Endometrial microvascular endothelial cells (primary cell): Measurements from ENCODE around the gene INPP5J. TPM values are rescaled to one million over a fixed set of nuclear protein-coding genes. Genes with fewer than 3 reads are reported as not detected.

Experiments used
- in situ Hi-C: cut with HindIII; loops from 2 replicates; pipeline ENCODE4 v1.10.0; 2017; ENCODE audit warnings: low sequenced_read_pairs, low pct_unique_long_range_greater_than_20kb; ENCODE audit errors: inconsistent ontology term
- total RNA-seq: library from RNA; depleted of rRNA; stranded (reverse); fragments of >200 nt; gene quantifications from one replicate; pipeline ENCODE4 v1.2.3, GENCODE V29; 2015; ENCODE audit errors: inconsistent ontology term

INPP5J gene
- total RNA-seq, 1 donor from 2014 or later, result 1.3 TPM

GRCh38 chr22:31120230-31120629 lies 2.5 kb upstream of the INPP5J start:
- in situ Hi-C loops, result no loop called here

DNA sequence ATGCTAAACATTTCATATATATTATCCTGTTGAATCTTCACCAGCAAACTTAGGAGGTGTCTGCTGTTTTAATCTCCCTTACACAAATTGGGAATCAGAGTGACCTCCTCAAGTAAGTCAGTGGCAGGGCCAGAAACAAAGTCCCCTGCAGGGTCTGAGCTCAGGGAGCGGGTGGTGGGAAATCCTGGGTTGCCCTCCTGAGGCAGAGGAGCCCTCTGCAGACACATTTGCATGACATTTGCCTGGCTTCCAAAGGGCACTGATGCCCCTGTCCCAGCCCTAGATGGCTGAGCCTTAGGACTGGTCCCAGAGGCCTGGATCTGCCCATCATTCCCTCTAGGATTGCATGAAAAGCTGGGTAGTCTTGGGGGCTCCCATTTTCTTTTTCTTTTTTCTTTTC lies 2.1 kb upstream of the INPP5J start:
- in situ Hi-C loops, result no loop called here

- in situ Hi-C loops, result no loop called here
These were observed 1.4 kb upstream of the INPP5J start for GRCh38 chr22:31121403-31121802.

GRCh38 chr22:31122196-31122531 lies 602 bp upstream of the INPP5J start:
- in situ Hi-C loops, result no loop called here

DNA sequence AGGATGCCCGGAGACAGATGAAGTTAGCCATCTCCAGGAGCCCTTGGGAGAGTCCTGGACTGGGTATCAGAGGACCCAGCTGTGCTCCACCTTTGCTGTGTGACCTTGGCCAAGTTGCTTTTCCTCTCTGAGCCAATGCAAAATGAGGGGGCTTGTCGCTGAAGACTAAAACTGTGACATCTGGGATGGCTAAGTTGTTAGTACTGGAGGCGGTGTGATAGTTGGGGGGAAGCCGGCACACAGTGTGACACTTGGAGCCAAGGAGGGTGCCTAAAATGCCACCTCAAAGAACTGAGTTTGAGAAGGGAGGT lies 481 bp downstream of the INPP5J start:
- in situ Hi-C loops, result no loop called here

DNA sequence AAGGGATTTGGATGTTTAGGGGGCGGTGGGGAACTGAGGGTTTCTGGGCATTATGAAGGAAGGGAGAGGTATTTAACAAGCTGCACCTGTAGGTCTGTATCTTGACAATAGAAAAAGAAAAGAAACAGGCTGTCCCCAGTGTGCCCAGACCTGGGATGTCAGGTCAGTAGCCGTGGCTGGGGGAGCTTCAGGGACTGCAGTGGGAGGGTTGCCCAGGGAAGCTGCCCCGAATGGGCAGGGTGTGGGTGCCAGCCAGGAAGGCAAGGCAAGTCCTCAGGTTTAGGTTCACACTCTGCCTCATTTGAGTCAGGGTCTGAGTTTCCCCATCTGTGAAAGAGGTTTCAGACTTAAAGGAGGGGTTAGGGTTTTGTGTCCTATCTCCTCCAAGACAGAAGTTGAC lies 1.5 kb downstream of the INPP5J start:
- in situ Hi-C loops, result no loop called here

- in situ Hi-C loops, result no loop called here
These were observed 2.2 kb downstream of the INPP5J start for GRCh38 chr22:31124811-31125465.

GRCh38 chr22:31125521-31126117 lies 2.9 kb downstream of the INPP5J start:
- in situ Hi-C loops, result no loop called here

DNA sequence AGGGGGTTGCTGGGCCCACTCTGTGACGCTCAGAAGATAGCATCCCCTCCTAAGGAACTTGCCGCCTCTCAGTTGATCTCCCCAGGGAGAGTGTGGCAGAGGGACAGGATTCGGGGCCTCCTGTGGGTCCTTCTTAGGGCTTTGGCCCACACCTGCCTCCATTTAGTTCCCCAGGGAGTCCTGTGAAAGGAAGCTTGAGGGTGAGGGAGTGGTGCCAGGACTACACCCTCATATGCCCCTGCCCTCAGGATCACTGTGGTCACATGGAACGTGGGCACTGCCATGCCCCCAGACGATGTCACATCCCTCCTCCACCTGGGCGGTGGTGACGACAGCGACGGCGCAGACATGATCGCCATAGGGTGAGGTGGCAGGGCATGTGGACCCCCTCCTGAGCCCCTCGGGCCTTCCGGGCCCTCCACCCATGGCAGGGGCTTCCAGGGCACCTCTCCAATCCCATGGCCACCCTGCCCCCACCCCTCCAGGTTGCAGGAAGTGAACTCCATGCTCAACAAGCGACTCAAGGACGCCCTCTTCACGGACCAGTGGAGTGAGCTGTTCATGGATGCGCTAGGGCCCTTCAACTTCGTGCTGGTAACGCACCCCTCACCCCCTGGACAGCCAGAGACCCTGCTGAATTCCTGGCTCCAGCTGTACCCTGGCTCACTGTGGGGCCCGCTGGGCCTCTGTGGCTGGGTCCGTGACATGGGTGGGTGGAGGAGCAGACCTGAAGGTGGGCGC lies 3.5 kb downstream of the INPP5J start:
- in situ Hi-C loops, result no loop called here

DNA sequence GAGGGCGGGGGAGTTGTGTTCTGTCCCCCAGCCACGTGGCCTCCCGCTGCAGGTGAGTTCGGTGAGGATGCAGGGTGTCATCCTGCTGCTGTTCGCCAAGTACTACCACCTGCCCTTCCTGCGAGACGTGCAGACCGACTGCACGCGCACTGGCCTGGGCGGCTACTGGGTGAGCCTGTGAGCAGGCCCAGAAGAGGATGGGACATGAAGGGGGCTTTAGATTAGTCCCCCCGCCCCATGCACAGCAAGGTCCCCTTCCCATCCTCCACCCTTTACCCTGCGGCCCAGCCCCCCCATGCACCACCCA lies 4.1 kb downstream of the INPP5J start:
- in situ Hi-C loops, result no loop called here

GRCh38 chr22:31127181-31127772 lies 4.5 kb downstream of the INPP5J start:
- in situ Hi-C loops, result no loop called here

DNA sequence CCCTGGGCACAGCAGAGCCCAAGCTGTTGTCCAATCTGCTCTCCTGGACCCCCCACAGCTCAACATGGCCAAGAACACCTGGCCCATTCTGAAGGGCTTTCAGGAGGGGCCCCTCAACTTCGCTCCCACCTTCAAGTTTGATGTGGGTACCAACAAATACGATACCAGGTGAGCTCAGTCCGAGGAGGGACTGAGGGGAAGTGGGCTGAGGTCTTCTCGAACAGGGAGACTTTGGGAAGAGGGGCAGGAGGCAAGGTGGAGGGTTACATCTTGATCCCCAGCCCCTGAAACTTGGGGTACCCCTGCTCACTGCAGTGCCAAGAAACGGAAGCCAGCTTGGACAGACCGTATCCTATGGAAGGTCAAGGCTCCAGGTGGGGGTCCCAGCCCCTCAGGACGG lies 5.4 kb downstream of the INPP5J start:
- in situ Hi-C loops, result no loop called here

DNA sequence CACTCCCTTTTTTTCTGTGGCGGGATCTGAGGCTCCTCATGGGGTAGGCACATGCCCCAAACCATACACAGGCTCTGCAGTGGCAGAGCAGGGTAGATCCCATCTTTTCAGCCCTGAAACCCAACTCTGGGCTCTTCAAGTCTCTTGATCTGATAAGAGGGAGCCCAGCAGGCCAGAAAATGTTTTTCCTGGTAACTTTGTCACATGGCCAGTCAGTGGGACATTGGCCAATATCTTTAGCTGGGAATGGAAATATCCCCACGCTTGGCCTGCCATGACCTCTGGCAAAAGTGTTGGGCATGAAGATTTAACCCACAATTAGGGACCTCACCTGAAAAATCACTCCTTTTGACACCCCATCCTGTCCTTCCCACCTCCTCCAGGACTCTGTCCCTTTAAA lies 8.1 kb downstream of the INPP5J start:
- in situ Hi-C loops, result no loop called here

DNA sequence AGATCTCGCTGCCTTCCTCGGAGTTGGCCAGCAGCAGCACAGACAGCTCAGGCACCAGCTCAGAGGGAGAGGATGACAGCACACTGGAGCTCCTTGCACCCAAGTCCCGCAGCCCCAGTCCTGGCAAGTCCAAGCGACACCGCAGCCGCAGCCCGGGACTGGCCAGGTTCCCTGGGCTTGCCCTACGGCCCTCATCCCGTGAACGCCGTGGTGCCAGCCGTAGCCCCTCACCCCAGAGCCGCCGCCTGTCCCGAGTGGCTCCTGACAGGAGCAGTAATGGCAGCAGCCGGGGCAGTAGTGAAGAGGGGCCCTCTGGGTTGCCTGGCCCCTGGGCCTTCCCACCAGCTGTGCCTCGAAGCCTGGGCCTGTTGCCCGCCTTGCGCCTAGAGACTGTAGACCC lies 11.1 kb downstream of the INPP5J start:
- in situ Hi-C loops, result no loop called here

DNA sequence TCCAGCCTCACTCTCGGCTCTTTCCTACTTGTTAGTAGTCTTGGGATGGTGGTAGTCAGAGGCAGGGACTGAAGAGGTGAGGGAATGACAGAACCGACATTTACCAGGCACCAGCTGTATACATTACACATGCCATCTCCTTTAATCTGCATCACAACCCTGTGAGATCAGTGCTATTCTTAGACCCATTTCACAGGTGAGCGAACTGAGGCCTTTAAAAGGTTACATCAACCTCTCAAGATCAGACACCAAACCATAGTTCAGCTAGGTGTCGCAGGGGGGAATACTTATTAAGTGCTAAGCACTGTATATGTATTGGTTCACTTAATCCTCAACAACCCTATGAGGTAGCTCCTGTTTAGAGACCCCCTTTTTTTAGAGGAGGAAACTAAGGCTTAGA lies 11.9 kb downstream of the INPP5J start:
- in situ Hi-C loops, result no loop called here

- in situ Hi-C loops, result no loop called here
These were observed 12.9 kb downstream of the INPP5J start for GRCh38 chr22:31135706-31136105.

DNA sequence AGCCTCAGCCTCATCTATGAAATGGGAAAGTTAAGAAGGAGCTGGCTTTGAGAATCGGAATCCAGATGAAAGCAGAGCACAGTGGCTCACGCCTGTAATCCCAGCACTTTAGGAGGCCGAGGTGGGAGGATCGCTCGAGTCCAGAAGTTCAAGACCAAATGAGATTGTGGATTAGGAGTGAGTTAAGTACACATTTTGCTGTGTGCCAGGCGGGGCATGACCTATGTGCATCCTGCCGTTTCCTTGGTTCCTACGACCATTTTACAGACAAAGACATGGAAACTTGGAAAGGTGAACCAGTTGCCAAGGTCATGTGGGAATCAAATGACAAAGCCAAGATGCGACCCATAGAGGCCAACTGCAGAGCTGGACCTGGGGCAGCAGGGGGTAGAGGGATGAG lies 13.4 kb downstream of the INPP5J start:
- in situ Hi-C loops, result no loop called here

DNA sequence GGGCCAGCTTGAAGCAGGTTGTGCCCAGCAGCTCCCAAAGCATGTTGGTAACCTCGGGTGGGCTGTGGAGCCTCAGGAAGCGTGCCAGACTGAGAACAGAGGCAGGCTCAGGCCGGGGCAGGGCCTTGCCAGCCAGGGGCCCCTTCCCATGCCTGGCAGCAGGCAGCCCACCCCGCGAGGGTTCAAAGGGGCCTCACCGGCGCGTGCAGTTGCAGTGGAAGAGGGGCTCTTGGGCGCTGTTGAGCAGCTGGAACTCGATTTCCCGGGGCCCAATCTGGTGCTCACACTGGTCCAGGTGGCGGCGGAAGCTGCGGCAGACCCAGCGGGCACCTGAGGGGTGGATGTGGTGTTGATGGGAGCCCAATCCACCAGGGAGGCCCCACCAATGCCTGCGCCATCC lies 13.9 kb downstream of the INPP5J start:
- in situ Hi-C loops, result no loop called here

GRCh38 chr22:31137721-31138120 lies 15.0 kb downstream of the INPP5J start:
- in situ Hi-C loops, result no loop called here

DNA sequence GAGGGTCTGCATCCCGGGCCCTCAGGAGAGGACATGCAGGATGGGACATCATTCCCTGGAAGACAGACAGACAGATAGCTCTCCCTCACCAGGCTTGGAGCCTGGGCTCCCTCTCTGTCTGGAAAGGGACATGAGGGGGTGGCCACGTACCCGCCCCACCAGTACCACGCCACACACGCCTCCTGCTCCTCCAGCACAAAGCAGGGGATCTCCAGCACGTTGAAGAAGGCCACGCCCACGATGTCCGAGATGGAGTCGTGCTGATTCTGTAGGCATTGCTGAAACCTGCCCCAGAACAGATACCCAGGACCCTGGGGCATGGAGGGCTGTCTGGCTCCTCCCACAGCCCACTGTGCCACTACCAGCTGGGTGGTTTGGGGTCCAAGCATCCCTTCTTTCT lies 15.4 kb downstream of the INPP5J start:
- in situ Hi-C loops, result no loop called here
